HepG2 (cell line): Measurements from ENCODE around the gene PTPDC1. TPM values are rescaled to one million over a fixed set of nuclear protein-coding genes. Genes with fewer than 3 reads are reported as not detected.

Source experiments
- ATRX ChIP-seq: sonication (generic); formaldehyde crosslinking; IDR thresholded peaks from 2 replicates; pipeline ENCODE4 v1.4.0; 2020; ENCODE audit warnings: missing genetic modification reagents, borderline replicate concordance
- EZH2 ChIP-seq: conservative IDR thresholded peaks from 2 replicates; pipeline ENCODE4 v1.6.1; 2012; ENCODE audit warnings: mild to moderate bottlenecking, low read depth, low read length, moderate library complexity
- HNF4A ChIP-seq: sonication (generic); formaldehyde crosslinking; IDR thresholded peaks from 2 replicates; pipeline ENCODE4 v1.4.0; 2020; ENCODE audit warnings: missing genetic modification reagents
- MAFF ChIP-seq: IDR thresholded peaks from 2 replicates; pipeline ENCODE4 v1.6.1; 2011; ENCODE audit warnings: low read depth, low read length, improper control_type of control experiment
- ZBTB1 ChIP-seq: sonication (generic); formaldehyde crosslinking; IDR thresholded peaks from 2 replicates; pipeline ENCODE4 v1.4.0; 2020; ENCODE audit warnings: missing genetic modification reagents, borderline replicate concordance
- polyA plus RNA-seq, 8 experiments: library from polyadenylated mRNA; depleted of rRNA in 3 of 8; stranded (reverse) in 7 of 8; unstranded in 1 of 8; fragments of >200 nt; fragmentation: Illumina TruSeq in 4 of 8; extraction: Trizol in 4 of 8; gene quantifications; 2 replicates each; pipeline versions ENCODE4 v1.2.1 to v1.2.3, GENCODE V29; 2011 to 2016; ENCODE audit warnings: low read depth in 4 of 8, missing spikeins in 1 of 8, mixed read lengths in 1 of 8; ENCODE audit not compliant: insufficient read depth in 1 of 8
- total RNA-seq, 5 experiments: library from RNA; depleted of rRNA; stranded (reverse); fragments of >200 nt; fragmentation: Illumina TruSeq; extraction: Trizol; gene quantifications; 2 replicates each; pipeline ENCODE4 v1.2.3, GENCODE V29; 2016; ENCODE audit warnings: low read depth in 1 of 5
- TF ChIP-seq, protein P1 (sequence below): sonication (generic); formaldehyde crosslinking; IDR thresholded peaks from 2 replicates; pipeline ENCODE4 v1.4.0; 2020; ENCODE audit warnings: missing genetic modification reagents, borderline replicate concordance
- TF ChIP-seq, protein P2 (sequence below): sonication (generic); formaldehyde crosslinking; IDR thresholded peaks from 2 replicates; pipeline ENCODE4 v1.5.0; 2020; ENCODE audit warnings: mild to moderate bottlenecking, missing genetic modification reagents
- TF ChIP-seq, protein P3 (sequence below): sonication (generic); formaldehyde crosslinking; IDR thresholded peaks from 2 replicates; pipeline ENCODE4 v1.4.0; 2020; ENCODE audit warnings: missing genetic modification reagents
- TF ChIP-seq, protein P4 (sequence below), 2 experiments: sonication (generic) in 1 of 2; formaldehyde crosslinking in 1 of 2; IDR thresholded peaks; 2 replicates each; pipeline versions ENCODE4 v1.6.1 to v1.9.0; 2014 to 2022; ENCODE audit warnings: antibody characterized with exemption in 1 of 2, borderline replicate concordance in 1 of 2, inconsistent platforms in 1 of 2, low read depth in 1 of 2, missing genetic modification reagents in 1 of 2

PTPDC1 gene
- total and polyA plus RNA-seq, 2 of the 13 experiments (the other 11 are each of a cell fraction or from before 2014, with no cell fraction given) = 6.1 to 8.6 TPM

DNA sequence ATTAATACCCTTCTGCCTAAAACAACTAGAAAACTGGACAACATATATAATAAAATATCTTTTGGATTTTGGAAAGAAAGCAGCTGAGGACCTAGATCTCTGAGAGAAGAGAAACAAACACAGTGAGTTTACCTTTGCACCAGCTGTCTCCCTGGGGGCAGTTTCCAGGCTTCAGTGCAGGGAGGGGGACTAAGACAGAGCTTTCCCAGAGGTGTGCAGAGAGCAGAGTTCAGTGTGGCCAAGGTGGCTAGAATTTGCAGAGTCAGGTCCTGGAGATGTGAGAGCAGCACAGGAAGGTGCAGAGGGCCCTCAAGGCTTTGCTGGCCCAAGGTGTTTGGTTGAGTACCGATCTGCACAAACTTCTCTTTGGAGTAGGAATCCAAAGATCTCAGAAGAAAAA lies 26.3 kb upstream of the PTPDC1 start (continued):
- TF ChIP-seq, protein P1, sequence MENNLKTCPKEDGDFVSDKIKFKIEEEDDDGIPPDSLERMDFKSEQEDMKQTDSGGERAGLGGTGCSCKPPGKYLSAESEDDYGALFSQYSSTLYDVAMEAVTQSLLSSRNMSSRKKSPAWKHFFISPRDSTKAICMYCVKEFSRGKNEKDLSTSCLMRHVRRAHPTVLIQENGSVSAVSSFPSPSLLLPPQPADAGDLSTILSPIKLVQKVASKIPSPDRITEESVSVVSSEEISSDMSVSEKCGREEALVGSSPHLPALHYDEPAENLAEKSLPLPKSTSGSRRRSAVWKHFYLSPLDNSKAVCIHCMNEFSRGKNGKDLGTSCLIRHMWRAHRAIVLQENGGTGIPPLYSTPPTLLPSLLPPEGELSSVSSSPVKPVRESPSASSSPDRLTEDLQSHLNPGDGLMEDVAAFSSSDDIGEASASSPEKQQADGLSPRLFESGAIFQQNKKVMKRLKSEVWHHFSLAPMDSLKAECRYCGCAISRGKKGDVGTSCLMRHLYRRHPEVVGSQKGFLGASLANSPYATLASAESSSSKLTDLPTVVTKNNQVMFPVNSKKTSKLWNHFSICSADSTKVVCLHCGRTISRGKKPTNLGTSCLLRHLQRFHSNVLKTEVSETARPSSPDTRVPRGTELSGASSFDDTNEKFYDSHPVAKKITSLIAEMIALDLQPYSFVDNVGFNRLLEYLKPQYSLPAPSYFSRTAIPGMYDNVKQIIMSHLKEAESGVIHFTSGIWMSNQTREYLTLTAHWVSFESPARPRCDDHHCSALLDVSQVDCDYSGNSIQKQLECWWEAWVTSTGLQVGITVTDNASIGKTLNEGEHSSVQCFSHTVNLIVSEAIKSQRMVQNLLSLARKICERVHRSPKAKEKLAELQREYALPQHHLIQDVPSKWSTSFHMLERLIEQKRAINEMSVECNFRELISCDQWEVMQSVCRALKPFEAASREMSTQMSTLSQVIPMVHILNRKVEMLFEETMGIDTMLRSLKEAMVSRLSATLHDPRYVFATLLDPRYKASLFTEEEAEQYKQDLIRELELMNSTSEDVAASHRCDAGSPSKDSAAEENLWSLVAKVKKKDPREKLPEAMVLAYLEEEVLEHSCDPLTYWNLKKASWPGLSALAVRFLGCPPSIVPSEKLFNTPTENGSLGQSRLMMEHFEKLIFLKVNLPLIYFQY (CRISPR knock-in tag) = no peak
- TF ChIP-seq EZH2 (no peak), ZBTB1 (CRISPR knock-in tag) (no peak), MAFF (0 out of 2 replicates have a peak, but pooled peaks have one; percentile 23), HNF4A (peak; percentile 62), ATRX (CRISPR knock-in tag) (no peak)
- TF ChIP-seq, protein P2, sequence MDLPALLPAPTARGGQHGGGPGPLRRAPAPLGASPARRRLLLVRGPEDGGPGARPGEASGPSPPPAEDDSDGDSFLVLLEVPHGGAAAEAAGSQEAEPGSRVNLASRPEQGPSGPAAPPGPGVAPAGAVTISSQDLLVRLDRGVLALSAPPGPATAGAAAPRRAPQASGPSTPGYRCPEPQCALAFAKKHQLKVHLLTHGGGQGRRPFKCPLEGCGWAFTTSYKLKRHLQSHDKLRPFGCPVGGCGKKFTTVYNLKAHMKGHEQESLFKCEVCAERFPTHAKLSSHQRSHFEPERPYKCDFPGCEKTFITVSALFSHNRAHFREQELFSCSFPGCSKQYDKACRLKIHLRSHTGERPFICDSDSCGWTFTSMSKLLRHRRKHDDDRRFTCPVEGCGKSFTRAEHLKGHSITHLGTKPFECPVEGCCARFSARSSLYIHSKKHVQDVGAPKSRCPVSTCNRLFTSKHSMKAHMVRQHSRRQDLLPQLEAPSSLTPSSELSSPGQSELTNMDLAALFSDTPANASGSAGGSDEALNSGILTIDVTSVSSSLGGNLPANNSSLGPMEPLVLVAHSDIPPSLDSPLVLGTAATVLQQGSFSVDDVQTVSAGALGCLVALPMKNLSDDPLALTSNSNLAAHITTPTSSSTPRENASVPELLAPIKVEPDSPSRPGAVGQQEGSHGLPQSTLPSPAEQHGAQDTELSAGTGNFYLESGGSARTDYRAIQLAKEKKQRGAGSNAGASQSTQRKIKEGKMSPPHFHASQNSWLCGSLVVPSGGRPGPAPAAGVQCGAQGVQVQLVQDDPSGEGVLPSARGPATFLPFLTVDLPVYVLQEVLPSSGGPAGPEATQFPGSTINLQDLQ (CRISPR knock-in tag) = no peak
- TF ChIP-seq, protein P3, sequence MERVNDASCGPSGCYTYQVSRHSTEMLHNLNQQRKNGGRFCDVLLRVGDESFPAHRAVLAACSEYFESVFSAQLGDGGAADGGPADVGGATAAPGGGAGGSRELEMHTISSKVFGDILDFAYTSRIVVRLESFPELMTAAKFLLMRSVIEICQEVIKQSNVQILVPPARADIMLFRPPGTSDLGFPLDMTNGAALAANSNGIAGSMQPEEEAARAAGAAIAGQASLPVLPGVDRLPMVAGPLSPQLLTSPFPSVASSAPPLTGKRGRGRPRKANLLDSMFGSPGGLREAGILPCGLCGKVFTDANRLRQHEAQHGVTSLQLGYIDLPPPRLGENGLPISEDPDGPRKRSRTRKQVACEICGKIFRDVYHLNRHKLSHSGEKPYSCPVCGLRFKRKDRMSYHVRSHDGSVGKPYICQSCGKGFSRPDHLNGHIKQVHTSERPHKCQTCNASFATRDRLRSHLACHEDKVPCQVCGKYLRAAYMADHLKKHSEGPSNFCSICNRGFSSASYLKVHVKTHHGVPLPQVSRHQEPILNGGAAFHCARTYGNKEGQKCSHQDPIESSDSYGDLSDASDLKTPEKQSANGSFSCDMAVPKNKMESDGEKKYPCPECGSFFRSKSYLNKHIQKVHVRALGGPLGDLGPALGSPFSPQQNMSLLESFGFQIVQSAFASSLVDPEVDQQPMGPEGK (CRISPR knock-in tag) = peak; percentile 83
- TF ChIP-seq, protein P4, sequence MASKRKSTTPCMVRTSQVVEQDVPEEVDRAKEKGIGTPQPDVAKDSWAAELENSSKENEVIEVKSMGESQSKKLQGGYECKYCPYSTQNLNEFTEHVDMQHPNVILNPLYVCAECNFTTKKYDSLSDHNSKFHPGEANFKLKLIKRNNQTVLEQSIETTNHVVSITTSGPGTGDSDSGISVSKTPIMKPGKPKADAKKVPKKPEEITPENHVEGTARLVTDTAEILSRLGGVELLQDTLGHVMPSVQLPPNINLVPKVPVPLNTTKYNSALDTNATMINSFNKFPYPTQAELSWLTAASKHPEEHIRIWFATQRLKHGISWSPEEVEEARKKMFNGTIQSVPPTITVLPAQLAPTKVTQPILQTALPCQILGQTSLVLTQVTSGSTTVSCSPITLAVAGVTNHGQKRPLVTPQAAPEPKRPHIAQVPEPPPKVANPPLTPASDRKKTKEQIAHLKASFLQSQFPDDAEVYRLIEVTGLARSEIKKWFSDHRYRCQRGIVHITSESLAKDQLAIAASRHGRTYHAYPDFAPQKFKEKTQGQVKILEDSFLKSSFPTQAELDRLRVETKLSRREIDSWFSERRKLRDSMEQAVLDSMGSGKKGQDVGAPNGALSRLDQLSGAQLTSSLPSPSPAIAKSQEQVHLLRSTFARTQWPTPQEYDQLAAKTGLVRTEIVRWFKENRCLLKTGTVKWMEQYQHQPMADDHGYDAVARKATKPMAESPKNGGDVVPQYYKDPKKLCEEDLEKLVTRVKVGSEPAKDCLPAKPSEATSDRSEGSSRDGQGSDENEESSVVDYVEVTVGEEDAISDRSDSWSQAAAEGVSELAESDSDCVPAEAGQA (IDR thresholded peaks at IDR 0.05; ENCODE audit: low read depth) = no peak
- TF ChIP-seq, protein P4 (CRISPR knock-in tag; IDR thresholded peaks at IDR 0.05; ENCODE audit: borderline replicate concordance) = no peak
